Measurements from ENCODE around the gene SH3D21. TPM values are rescaled to one million over a fixed set of nuclear protein-coding genes. Genes with fewer than 3 reads are reported as not detected.

The SH3D21 gene
- total RNA-seq, 1 experiment from 2014 or later = 3.3 TPM

GRCh38 chr1:36328088-36328480 is 21.9 kb downstream of the SH3D21 start:
- BruUV-seq (replicated peaks) = no TSS peak
- CTCF ChIA-PET = interaction anchor here (0.8 kb wide), 1 partner anchor 14 kb away, joined by 3 read pairs; no protein-coding TSS in a partner anchor
- no peak overlapping the region for H3K4me3 Mint-ChIP-seq (ENCODE audit: unreplicated experiment)
- no peak for DNase-seq (ENCODE audit: unreplicated experiment)
- peak overlapping the region; percentile 7 for H3K27ac Mint-ChIP-seq (ENCODE audit: low read depth, unreplicated experiment)
- POLR2A ChIA-PET = no interaction called here
- H3K36me3 Mint-ChIP-seq (ENCODE audit: insufficient read depth, unreplicated experiment) = peaks cover 15% of the 10 kb centered on the region
- H3K27me3 Mint-ChIP-seq (ENCODE audit: insufficient read depth, unreplicated experiment) = no peaks in the 10 kb centered on the region
- H3K9me3 Mint-ChIP-seq (ENCODE audit: unreplicated experiment) = no peaks in the 10 kb centered on the region
- intact Hi-C loops (cut with micrococcal nuclease) = loop anchor here (10.0 kb wide), 1 partner anchor 1387 kb away; no protein-coding TSS in a partner anchor
- H3K4me1 Mint-ChIP-seq (ENCODE audit: insufficient read depth, unreplicated experiment) = peaks cover 24% of the 10 kb centered on the region
- TF ChIP-seq CTCF (IDR thresholded peaks at IDR 0.05; ENCODE audit: unreplicated experiment) = no peak

DNA sequence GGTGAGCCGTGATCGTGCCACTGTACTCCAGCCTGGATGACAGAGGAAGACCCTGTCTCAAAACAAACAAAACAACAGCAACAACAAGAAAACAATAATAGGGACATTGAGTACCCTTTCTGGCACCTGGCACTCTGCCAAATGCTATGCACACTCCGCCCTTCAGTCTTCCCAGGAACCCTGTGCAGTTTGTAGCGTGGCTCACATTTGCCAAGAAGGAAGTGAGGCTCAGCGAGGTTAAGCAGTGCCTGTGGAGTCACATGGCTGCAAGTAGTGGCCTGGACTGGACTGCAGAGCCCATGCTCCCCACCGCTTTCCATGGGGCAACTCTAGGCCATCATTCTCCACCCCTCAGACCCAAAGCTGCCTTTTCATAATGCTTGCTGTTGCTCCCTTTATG is 22.5 kb downstream of the SH3D21 start:
- Mint-ChIP-seq H3K27ac (ENCODE audit: low read depth, unreplicated experiment) (no peak overlapping the region), H3K9me3 (ENCODE audit: unreplicated experiment) (no peaks in the 10 kb centered on the region), H3K4me3 (ENCODE audit: unreplicated experiment) (no peak overlapping the region), H3K27me3 (ENCODE audit: insufficient read depth, unreplicated experiment) (no peaks in the 10 kb centered on the region), H3K4me1 (ENCODE audit: insufficient read depth, unreplicated experiment) (peaks cover 24% of the 10 kb centered on the region), H3K36me3 (ENCODE audit: insufficient read depth, unreplicated experiment) (peaks cover 15% of the 10 kb centered on the region)
- DNase-seq (ENCODE audit: unreplicated experiment) = no peak
- POLR2A ChIA-PET = interaction anchor here (1.0 kb wide), 1 partner anchor 20 kb away, joined by 3 read pairs; no protein-coding TSS in a partner anchor
- intact Hi-C loops (cut with micrococcal nuclease) = loop anchor here (10.0 kb wide), 1 partner anchor 1386 kb away; no protein-coding TSS in a partner anchor
- CTCF ChIA-PET = interaction anchor here (0.8 kb wide), 1 partner anchor 14 kb away, joined by 3 read pairs; no protein-coding TSS in a partner anchor
- no TSS peak for BruUV-seq (replicated peaks)
- no peak for TF ChIP-seq CTCF (IDR thresholded peaks at IDR 0.05; ENCODE audit: unreplicated experiment)

DNA sequence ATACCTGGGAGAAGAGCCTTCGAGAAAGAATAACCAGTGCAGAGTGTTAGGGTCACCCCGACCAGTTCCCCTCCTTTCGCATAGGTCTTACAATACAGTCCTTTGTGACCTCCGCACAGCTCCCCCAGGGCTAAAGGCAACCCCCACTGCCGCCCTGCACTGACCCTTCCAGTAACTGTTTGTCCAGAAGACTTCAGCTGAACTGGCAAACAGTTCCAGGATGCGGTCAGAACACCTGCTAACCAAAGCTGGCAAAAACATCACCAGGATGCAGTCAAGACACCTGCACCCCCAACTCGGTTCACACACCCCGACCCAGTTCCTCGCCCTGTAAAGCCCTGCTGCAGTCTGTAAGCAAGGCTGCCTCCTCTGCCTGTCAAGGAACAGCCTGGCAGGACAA is 23.6 kb downstream of the SH3D21 start:
- ChIA-PET POLR2A (no interaction called here), CTCF (no interaction called here)
- no peak for DNase-seq (ENCODE audit: unreplicated experiment)
- intact Hi-C loops (cut with micrococcal nuclease) = loop anchor here (10.0 kb wide), 1 partner anchor 1385 kb away; no protein-coding TSS in a partner anchor
- Mint-ChIP-seq H3K27ac (ENCODE audit: low read depth, unreplicated experiment) (no peak overlapping the region), H3K27me3 (ENCODE audit: insufficient read depth, unreplicated experiment) (no peaks in the 10 kb centered on the region), H3K4me1 (ENCODE audit: insufficient read depth, unreplicated experiment) (peaks cover 24% of the 10 kb centered on the region), H3K4me3 (ENCODE audit: unreplicated experiment) (no peak overlapping the region), H3K36me3 (ENCODE audit: insufficient read depth, unreplicated experiment) (peaks cover 15% of the 10 kb centered on the region), H3K9me3 (ENCODE audit: unreplicated experiment) (no peaks in the 10 kb centered on the region)
- no peak for TF ChIP-seq CTCF (IDR thresholded peaks at IDR 0.05; ENCODE audit: unreplicated experiment)
- no TSS peak for BruUV-seq (replicated peaks)

GRCh38 chr1:36330940-36331339 is 24.8 kb downstream of the SH3D21 start:
- H3K36me3 Mint-ChIP-seq (ENCODE audit: insufficient read depth, unreplicated experiment) = peaks cover 15% of the 10 kb centered on the region
- POLR2A ChIA-PET = no interaction called here
- CTCF ChIA-PET = interaction anchor here (0.9 to 1.6 kb wide), 2 partner anchors 11 to 21 kb away, joined by 3 to 5 read pairs; no protein-coding TSS in a partner anchor
- no peak for TF ChIP-seq CTCF (IDR thresholded peaks at IDR 0.05; ENCODE audit: unreplicated experiment)
- DNase-seq (ENCODE audit: unreplicated experiment) = no peak
- no peaks in the 10 kb centered on the region for H3K9me3 Mint-ChIP-seq (ENCODE audit: unreplicated experiment)
- H3K27me3 Mint-ChIP-seq (ENCODE audit: insufficient read depth, unreplicated experiment) = no peaks in the 10 kb centered on the region
- H3K27ac Mint-ChIP-seq (ENCODE audit: low read depth, unreplicated experiment) = no peak overlapping the region
- intact Hi-C loops (cut with micrococcal nuclease) = no loop called here
- H3K4me3 Mint-ChIP-seq (ENCODE audit: unreplicated experiment) = no peak overlapping the region
- BruUV-seq (replicated peaks) = no TSS peak
- H3K4me1 Mint-ChIP-seq (ENCODE audit: insufficient read depth, unreplicated experiment) = peaks cover 24% of the 10 kb centered on the region

Data from MCF 10A (cell line).